HepG2 (cell line): ENCODE measurements around the gene GLUD1. TPM values are rescaled to one million over a fixed set of nuclear protein-coding genes. Genes with fewer than 3 reads are reported as not detected.

Source experiments
- ARNT ChIP-seq: fragments of 450-650 bp; IDR thresholded peaks from 2 replicates; pipeline ENCODE4 v1.6.1; 2017
- BORCS8-MEF2B ChIP-seq: sonication (generic); formaldehyde crosslinking; IDR thresholded peaks from 2 replicates; pipeline ENCODE4 v1.8.0; 2022; ENCODE audit warnings: mild to moderate bottlenecking, missing genetic modification reagents
- DR1 ChIP-seq: sonication (generic); formaldehyde crosslinking; IDR thresholded peaks from 2 replicates; pipeline ENCODE4 v1.8.0; 2021; ENCODE audit warnings: mild to moderate bottlenecking, missing genetic modification reagents, inconsistent platforms
- ISL2 ChIP-seq: sonication (generic); formaldehyde crosslinking; IDR thresholded peaks from 2 replicates; pipeline ENCODE4 v1.5.0; 2020; ENCODE audit warnings: missing genetic modification reagents
- KDM5A ChIP-seq: fragments of 200-600 bp; sonication (generic); IDR thresholded peaks from 2 replicates; pipeline ENCODE4 v1.7.0; 2018; ENCODE audit warnings: antibody characterized with exemption, mild to moderate bottlenecking, low read length, borderline replicate concordance
- KDM5B ChIP-seq: sonication (generic); formaldehyde crosslinking; IDR thresholded peaks from 2 replicates; pipeline ENCODE4 v1.4.0; 2020; ENCODE audit warnings: missing genetic modification reagents, mild to moderate bottlenecking, borderline replicate concordance
- RCOR2 ChIP-seq: IDR thresholded peaks from 2 replicates; pipeline ENCODE4 v1.6.1; 2016; ENCODE audit warnings: missing biosample characterization, missing genetic modification reagents
- RXRA ChIP-seq: sonication (generic); formaldehyde crosslinking; IDR thresholded peaks from 2 replicates; pipeline ENCODE4 v1.5.1; 2020; ENCODE audit warnings: missing genetic modification reagents
- SMC3 ChIP-seq: IDR thresholded peaks from 2 replicates; pipeline ENCODE4 v1.6.1; 2011; ENCODE audit warnings: low read length, improper control_type of control experiment
- SRY ChIP-seq: sonication (generic); formaldehyde crosslinking; IDR thresholded peaks from 2 replicates; pipeline ENCODE4 v1.8.0; 2022; ENCODE audit warnings: mild to moderate bottlenecking, missing genetic modification reagents
- SYNCRIP ChIP-seq: fragments of 200-400 bp; formaldehyde crosslinking; IDR thresholded peaks from 2 replicates; pipeline ENCODE4 v1.6.1; 2018; ENCODE audit warnings: mild to moderate bottlenecking, low read depth, low read length; ENCODE audit not compliant: insufficient read depth
- ZNF33B ChIP-seq: sonication (generic); formaldehyde crosslinking; IDR thresholded peaks from 2 replicates; pipeline ENCODE4 v1.5.1; 2020; ENCODE audit warnings: mild to moderate bottlenecking, missing genetic modification reagents
- ZNF484 ChIP-seq: sonication (generic); formaldehyde crosslinking; IDR thresholded peaks from 2 replicates; pipeline ENCODE4 v1.5.1; 2020; ENCODE audit warnings: mild to moderate bottlenecking, low read depth, missing genetic modification reagents, borderline replicate concordance
- ZNF670 ChIP-seq: sonication (generic); formaldehyde crosslinking; IDR thresholded peaks from 2 replicates; pipeline ENCODE4 v1.8.0; 2022; ENCODE audit warnings: mild to moderate bottlenecking, missing genetic modification reagents, borderline replicate concordance
- ZNF878 ChIP-seq: sonication (generic); formaldehyde crosslinking; IDR thresholded peaks from 2 replicates; pipeline ENCODE4 v1.8.1; 2023; ENCODE audit warnings: mild to moderate bottlenecking, missing genetic modification reagents, moderate library complexity
- polyA plus RNA-seq, 8 experiments: library from polyadenylated mRNA; depleted of rRNA in 3 of 8; stranded (reverse) in 7 of 8; unstranded in 1 of 8; fragments of >200 nt; fragmentation: Illumina TruSeq in 4 of 8; extraction: Trizol in 4 of 8; gene quantifications; 2 replicates each; pipeline versions ENCODE4 v1.2.1 to v1.2.3, GENCODE V29; 2011 to 2016; ENCODE audit warnings: low read depth in 4 of 8, missing spikeins in 1 of 8, mixed read lengths in 1 of 8; ENCODE audit not compliant: insufficient read depth in 1 of 8
- total RNA-seq, 5 experiments: library from RNA; depleted of rRNA; stranded (reverse); fragments of >200 nt; fragmentation: Illumina TruSeq; extraction: Trizol; gene quantifications; 2 replicates each; pipeline ENCODE4 v1.2.3, GENCODE V29; 2016; ENCODE audit warnings: low read depth in 1 of 5
- TF ChIP-seq, protein P1 (sequence below): sonication (generic); formaldehyde crosslinking; conservative IDR thresholded peaks from 2 replicates; pipeline ENCODE4 v1.8.0; 2022; ENCODE audit warnings: missing genetic modification reagents
- TF ChIP-seq, protein P2 (sequence below): sonication (generic); formaldehyde crosslinking; IDR thresholded peaks from 2 replicates; pipeline ENCODE4 v1.5.0; 2020; ENCODE audit warnings: missing genetic modification reagents
- TF ChIP-seq, protein P3 (sequence below): sonication (generic); formaldehyde crosslinking; IDR thresholded peaks from 2 replicates; pipeline ENCODE4 v1.9.0; 2022; ENCODE audit warnings: missing genetic modification reagents, mild to moderate bottlenecking, borderline replicate concordance
- TF ChIP-seq, protein P4 (sequence below): IDR thresholded peaks from 2 replicates; pipeline ENCODE4 v1.6.1; 2016; ENCODE audit warnings: control low read depth
- TF ChIP-seq, protein P5 (sequence below): sonication (generic); formaldehyde crosslinking; IDR thresholded peaks from 2 replicates; pipeline ENCODE4 v1.8.0; 2022; ENCODE audit warnings: missing genetic modification reagents, mild to moderate bottlenecking, inconsistent platforms, borderline replicate concordance
- TF ChIP-seq, protein P6 (sequence below): sonication (generic); formaldehyde crosslinking; IDR thresholded peaks from 2 replicates; pipeline ENCODE4 v1.4.0; 2020; ENCODE audit warnings: missing genetic modification reagents

The GLUD1 gene
- total and polyA plus RNA-seq, 2 of the 13 experiments (the other 11 are each of a cell fraction or from before 2014, with no cell fraction given) = 301 to 798 TPM

DNA sequence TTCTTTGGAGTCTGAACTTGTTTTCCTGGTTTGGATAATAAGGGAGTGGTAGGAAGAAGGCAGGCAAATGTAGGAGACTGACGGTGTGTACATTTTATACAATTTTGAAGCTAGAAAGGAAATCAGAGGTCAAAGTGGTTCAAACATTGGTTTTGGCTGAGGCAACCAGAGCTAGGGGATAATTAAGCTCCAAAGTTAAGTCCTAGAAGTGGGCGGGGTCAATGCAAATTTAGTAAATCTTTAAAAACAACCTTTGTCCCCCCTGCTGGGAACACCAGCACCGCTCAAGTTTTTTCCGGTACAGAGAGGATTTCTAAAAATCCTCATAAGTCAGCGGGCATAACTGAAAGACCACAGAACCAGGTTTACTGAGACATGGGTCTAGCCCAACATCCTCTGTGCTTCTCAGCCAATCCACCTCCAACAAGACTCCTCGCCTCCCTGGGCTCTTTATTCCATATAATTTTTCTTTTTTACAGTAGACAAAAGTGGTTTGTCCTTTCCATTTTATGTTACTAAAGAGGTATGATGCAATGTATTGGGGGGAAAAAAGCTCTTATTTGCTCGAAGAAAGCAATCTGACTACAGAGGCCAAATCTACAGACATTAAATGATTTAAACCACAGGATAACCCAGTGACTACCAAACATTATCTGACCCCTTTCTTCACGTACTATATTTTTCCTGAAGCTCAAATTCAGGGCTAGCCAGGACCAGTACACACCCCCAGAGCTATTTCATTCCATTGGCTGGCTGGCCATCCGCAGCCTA lies 1.6 kb downstream of the GLUD1 start (continued):
- 0 out of 2 replicates have a peak, but pooled peaks have one; percentile 17 for TF ChIP-seq DR1 (CRISPR knock-in tag)
- TF ChIP-seq KDM5A = no peak
- no peak for TF ChIP-seq RXRA (CRISPR knock-in tag)
- TF ChIP-seq ARNT = no peak
- TF ChIP-seq SRY (CRISPR knock-in tag) = no peak
- peak; percentile 68 for TF ChIP-seq ISL2 (CRISPR knock-in tag)
- TF ChIP-seq, protein P1, sequence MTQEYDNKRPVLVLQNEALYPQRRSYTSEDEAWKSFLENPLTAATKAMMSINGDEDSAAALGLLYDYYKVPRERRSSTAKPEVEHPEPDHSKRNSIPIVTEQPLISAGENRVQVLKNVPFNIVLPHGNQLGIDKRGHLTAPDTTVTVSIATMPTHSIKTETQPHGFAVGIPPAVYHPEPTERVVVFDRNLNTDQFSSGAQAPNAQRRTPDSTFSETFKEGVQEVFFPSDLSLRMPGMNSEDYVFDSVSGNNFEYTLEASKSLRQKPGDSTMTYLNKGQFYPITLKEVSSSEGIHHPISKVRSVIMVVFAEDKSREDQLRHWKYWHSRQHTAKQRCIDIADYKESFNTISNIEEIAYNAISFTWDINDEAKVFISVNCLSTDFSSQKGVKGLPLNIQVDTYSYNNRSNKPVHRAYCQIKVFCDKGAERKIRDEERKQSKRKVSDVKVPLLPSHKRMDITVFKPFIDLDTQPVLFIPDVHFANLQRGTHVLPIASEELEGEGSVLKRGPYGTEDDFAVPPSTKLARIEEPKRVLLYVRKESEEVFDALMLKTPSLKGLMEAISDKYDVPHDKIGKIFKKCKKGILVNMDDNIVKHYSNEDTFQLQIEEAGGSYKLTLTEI = no peak
- TF ChIP-seq SYNCRIP = no peak
- TF ChIP-seq, protein P2, sequence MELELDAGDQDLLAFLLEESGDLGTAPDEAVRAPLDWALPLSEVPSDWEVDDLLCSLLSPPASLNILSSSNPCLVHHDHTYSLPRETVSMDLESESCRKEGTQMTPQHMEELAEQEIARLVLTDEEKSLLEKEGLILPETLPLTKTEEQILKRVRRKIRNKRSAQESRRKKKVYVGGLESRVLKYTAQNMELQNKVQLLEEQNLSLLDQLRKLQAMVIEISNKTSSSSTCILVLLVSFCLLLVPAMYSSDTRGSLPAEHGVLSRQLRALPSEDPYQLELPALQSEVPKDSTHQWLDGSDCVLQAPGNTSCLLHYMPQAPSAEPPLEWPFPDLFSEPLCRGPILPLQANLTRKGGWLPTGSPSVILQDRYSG (CRISPR knock-in tag) = no peak
- TF ChIP-seq RCOR2 = 0 out of 2 replicates have a peak, but pooled peaks have one; percentile 16
- peak; percentile 45; the same call in 1 of the 2 replicates for TF ChIP-seq ZNF670 (CRISPR knock-in tag)
- TF ChIP-seq BORCS8-MEF2B = no peak
- TF ChIP-seq, protein P3, sequence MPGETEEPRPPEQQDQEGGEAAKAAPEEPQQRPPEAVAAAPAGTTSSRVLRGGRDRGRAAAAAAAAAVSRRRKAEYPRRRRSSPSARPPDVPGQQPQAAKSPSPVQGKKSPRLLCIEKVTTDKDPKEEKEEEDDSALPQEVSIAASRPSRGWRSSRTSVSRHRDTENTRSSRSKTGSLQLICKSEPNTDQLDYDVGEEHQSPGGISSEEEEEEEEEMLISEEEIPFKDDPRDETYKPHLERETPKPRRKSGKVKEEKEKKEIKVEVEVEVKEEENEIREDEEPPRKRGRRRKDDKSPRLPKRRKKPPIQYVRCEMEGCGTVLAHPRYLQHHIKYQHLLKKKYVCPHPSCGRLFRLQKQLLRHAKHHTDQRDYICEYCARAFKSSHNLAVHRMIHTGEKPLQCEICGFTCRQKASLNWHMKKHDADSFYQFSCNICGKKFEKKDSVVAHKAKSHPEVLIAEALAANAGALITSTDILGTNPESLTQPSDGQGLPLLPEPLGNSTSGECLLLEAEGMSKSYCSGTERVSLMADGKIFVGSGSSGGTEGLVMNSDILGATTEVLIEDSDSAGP (CRISPR knock-in tag) = no peak
- TF ChIP-seq, protein P4, sequence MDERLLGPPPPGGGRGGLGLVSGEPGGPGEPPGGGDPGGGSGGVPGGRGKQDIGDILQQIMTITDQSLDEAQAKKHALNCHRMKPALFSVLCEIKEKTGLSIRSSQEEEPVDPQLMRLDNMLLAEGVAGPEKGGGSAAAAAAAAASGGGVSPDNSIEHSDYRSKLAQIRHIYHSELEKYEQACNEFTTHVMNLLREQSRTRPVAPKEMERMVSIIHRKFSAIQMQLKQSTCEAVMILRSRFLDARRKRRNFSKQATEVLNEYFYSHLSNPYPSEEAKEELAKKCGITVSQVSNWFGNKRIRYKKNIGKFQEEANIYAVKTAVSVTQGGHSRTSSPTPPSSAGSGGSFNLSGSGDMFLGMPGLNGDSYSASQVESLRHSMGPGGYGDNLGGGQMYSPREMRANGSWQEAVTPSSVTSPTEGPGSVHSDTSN = no peak
- TF ChIP-seq KDM5B (CRISPR knock-in tag) = no peak
- TF ChIP-seq, protein P5, sequence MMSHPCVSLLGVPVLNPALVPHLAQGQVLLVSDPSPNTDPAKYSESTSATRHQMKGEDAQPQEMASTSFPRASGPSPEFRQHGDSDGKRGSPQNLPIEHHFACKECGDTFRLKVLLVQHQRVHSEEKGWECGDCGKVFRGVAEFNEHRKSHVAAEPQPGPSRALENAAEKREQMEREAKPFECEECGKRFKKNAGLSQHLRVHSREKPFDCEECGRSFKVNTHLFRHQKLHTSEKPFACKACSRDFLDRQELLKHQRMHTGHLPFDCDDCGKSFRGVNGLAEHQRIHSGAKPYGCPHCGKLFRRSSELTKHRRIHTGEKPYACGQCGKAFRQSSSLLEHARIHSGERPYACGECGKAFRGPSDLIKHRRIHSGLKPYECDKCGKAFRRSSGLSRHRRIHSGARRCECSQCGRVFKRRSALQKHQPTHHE (CRISPR knock-in tag) = no peak
- TF ChIP-seq ZNF33B (CRISPR knock-in tag) = no peak
- no peak for TF ChIP-seq ZNF484 (CRISPR knock-in tag)
- TF ChIP-seq ZNF878 (CRISPR knock-in tag) = 0 out of 2 replicates have a peak, but pooled peaks have one; percentile 64
- TF ChIP-seq, protein P6, sequence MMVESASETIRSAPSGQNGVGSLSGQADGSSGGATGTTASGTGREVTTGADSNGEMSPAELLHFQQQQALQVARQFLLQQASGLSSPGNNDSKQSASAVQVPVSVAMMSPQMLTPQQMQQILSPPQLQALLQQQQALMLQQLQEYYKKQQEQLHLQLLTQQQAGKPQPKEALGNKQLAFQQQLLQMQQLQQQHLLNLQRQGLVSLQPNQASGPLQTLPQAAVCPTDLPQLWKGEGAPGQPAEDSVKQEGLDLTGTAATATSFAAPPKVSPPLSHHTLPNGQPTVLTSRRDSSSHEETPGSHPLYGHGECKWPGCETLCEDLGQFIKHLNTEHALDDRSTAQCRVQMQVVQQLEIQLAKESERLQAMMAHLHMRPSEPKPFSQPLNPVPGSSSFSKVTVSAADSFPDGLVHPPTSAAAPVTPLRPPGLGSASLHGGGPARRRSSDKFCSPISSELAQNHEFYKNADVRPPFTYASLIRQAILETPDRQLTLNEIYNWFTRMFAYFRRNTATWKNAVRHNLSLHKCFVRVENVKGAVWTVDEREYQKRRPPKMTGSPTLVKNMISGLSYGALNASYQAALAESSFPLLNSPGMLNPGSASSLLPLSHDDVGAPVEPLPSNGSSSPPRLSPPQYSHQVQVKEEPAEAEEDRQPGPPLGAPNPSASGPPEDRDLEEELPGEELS (CRISPR knock-in tag) = peak; percentile 93
- TF ChIP-seq SMC3 = no peak
